ENCODE measurements around the gene MFSD11.
"Not testable (repeated sequence)": the region's sequence is repeated elsewhere in the genome, so short reads cannot be mapped to it uniquely, and the experiment has no call there.

The MFSD11 gene

DNA sequence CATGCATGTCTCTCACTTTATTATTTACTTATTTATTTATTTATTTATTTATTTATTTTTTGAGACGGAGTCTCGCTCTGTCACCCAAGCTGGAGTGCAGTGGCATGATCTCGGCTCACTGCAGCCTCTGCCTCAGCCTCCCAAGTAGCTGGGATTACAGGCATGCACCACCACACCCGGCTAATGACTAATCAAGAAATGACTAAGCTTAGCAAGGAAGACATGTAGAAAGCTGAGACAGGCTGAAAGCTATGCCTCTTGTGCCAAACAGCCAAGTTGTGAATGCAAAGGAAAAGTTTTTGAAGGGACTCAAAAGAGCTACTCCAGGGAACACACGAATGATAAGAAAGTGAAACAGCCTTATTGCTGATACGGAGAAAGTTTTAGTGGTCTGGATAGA lies 7.9 kb downstream of the MFSD11 start:
- not testable (repeated sequence) for FAIRE-seq; DNase-seq (ENCODE audit: low spot score)

DNA sequence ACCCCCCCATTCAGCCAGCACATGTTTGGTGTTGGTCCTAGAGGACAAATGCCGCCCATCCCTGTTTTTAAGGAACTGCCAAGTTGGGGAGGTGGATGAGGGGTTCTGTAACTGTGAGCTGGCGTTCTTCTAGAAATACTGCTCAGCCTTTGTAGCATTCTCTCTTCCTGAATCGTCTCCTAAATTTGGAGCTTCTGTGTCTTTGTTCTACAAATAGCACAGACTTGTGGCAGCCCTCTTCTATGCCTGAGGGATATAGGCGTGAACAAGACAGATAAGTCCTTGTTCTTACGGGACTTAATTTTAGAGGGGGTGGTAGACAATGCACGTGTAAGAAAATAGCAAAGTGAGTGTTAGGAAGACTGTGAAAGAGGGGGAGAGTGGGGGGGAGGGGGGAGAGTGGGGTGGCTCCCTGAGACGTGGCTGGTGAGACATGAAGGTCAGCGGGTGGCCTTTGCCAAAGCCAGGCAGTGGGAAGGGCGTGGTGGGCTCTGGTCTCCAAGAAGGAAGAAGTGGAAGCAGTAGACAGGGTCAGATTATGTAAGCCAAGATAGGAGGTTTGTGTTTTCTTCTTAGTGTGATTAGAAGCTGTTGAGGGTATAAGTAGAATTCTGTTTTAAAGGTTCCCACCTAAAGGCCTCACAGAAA lies 9.9 kb downstream of the MFSD11 start:
- no peak for DNase-seq (ENCODE audit: low spot score)
- no peak for FAIRE-seq

DNA sequence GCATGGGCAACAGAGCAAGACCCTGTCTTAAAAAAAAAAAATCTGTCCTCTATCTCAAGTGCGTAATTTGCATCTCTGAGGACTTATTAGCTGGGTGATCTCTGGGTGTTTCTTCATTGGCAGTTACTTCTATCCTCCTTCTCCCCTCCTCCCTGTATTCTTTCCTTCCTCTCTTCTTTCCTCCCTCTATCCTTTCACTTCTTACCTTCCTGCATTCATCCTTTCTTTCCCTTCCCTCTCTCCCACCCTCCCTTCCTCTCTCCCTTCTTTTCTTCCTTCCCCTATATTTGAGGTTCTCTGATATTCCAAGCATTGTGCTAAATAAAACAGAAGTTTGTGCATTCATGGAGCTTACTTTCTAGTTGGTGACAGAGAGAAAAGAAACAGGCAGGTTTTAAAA lies 10.7 kb downstream of the MFSD11 start:
- DNase-seq (ENCODE audit: low spot score): no peak
- no peak for FAIRE-seq

DNA sequence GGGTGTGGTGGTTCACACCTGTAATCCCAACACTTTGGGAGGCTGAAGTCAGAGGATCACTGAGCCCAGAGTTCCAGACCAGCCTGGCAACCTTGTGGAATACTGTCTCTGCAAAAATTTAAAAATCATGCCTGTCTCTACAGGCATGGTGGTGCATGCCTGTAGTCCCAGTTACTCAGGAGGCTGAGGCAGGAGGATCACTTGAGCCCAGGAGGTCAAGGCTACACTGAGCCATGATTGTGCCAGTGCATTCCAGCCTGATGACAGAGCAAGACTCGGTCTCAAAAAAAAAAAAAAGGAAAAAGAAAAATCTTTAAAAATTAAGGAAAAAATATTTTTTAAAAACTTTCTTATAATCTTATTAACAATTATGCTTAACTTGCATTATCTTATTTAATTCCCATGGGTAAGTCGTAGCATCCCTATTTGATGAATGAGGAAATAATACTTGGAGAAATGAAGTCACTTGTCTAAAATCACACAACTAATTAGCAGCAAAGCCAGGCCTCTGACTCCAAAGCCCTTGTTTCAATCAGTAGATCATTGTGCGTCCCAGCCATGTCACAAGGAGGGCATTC lies 13.6 kb downstream of the MFSD11 start:
- no peak for DNase-seq (ENCODE audit: low spot score)
- FAIRE-seq: no peak

DNA sequence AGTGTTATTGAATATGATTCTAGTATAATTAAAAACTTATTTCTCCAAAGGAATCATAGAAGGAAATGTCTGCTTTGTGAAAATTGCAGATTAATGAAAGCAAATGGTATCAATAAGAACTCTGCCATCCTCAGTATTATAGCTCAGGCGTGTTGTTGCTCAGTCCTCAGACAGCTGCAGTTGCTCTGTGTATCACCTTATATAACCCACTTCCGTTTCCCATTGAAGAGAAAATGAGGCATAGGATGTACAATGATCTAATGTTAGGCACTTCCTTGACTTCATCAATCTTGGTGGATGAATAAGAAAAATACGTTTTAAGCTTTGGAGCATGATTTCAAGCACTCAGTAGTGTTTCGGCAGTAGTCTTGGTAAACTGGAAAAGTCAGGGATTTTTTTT lies 14.1 kb downstream of the MFSD11 start:
- FAIRE-seq (no peak), DNase-seq (ENCODE audit: low spot score) (no peak)

DNA sequence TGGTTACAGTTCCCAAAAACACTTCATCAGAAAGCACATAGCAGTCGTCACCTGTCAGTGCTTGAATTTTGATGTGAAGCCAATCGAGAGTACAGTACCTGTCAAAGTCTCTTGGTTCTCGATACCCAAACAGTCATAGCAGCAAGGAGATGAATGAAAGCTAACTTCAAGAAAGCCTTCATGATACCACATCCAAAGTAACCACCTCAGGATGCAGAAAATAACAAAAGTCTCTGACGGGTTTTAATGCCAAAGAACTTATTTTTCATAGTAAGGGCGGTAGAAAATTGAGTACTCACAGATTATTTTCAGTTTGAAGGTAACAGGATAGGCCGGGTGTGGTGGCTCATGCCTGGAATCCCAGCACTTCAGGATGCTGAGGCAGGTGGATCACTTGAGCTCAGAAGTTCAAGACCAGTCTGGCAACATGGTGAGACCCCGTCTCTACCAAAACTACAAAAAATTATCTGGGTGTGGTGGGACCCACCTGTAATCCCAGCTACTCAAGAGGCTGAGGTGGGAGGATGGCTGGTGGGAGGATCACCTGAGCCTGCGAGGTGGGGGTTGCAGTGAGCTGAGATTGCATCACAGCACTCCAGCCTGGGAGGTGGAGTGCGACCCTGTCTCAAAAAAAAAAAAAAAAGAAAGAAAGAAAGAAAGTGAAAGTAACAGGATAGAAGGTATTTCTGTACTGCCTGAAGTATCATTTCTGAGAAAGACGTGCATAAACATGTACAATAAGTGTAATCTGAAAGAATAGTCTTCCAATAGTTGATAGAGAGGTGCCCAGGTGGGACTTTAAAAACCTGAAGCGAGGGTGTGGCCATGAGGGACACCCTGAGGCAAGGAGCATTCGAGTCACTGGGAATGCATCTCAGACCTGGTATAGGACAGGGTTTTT lies 15.4 kb downstream of the MFSD11 start:
- FAIRE-seq (no peak), DNase-seq (ENCODE audit: low spot score) (no peak)

DNA sequence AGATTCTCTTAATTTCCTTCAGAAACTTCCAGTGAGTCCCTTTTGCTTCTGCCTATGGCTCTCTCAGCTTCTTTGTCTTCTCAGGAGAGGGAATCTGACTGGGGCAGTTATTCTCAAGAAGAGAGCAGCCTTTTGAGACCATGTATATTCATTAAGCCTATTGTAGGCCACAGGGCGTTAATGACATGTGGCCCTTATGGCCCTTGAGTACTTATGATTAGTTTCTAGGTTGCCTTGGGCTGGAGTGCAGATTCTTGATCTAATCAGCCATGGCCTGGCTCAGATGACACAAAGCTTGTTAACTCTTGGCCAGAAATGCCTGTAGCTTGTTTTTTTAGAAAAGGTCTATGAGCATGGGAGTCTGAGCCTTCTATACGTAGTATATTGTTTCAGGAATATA lies 17.4 kb downstream of the MFSD11 start:
- FAIRE-seq (no peak), DNase-seq (ENCODE audit: low spot score) (no peak)

DNA sequence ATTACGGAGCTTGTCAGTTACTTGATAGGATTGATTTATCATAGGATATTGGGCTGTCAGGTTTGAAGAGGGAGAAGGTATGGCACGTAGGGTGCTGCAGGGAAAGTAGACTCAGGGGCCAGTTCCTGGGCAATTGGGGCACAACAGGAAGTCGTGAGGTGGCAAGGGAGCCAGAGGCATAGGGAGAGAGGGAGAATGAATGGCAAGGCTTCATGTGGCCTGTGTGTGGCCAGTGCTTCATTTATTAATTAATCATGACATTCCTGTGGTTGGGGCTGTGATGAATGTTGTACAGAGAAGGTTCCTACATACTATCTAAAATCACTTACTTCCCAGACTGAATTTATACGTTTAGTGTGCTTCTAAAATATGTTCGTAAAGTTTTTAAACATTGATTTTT lies 19.3 kb downstream of the MFSD11 start:
- DNase-seq (ENCODE audit: low spot score) (no peak), FAIRE-seq (no peak)

DNA sequence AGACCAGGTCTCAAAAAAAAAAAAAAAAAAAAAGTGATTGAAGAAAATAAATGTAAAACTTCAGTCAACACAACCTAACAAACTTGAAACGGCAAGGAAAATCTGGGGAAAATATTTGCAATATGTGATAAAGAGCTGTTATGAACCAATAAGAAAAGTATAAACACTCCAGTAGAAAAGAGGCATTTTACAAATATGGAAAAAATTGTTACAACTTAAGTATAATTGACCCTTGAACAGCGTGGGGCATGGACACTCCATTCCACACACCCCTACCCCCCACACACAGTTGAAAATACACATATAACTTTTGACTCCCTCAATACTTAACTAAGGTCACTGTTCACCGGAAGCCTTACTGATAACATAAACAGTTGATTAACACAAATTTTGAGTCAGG lies 20.7 kb downstream of the MFSD11 start:
- peak; percentile 13 for FAIRE-seq
- DNase-seq (ENCODE audit: low spot score): no peak

DNA sequence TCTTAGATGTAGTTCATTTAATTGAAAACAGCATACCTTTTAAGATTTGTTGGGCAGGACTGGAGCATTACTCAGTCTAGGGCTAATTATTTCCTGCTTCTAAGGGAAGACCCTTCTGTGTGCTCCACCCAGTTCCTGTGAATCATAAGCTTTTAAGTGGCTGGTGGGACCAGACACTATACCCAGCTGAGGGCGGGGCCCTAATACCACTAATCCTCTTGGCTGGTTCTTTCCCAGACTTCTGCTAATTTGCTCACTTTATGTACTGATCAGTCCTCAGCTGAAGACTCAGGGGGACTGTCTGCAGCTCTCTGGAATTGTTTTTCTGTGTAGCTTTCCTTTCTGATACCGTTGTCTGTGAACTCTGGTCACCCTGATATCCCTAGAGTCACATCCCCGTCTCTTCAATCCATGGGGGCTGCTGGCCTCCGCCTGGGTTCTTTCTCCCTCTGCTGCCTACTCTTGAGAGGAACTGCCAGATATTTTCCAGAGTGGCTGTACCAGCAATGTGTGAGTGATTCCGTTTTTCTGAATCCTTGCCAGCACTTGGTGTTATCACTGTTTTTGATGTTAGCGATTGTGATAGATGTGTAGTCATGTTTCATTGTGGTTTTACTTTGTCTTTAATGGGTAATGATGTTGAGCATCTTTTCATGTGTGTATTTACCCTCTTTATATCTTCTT lies 35.1 kb downstream of the MFSD11 start:
- DNase-seq (ENCODE audit: low spot score): peak; percentile 28
- no peak for FAIRE-seq

DNA sequence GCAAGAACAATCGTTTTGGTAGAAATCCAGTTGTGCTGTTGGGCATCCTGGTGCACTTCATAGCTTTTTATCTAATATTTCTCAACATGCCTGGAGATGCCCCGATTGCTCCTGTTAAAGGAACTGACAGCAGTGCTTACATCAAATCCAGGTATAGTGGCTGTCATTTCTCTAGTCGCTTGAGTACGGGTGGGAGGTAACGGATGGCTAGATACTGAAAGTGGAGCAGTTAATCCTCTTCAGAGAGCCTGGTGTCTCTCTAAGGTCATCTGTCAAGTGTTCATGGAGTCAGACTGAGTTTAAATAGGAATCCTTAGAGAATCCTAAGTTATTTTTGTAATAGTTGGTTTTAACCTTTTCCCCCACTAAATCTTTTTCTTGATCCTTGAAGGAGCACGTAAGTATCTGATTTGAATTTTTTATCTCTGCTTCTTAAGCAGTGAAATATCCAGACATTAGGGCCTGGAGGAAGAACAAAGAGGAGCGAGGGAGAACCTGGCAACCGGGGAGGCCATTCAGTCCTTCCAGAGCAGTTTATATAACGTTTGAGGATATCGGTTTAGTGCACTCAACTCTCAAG lies 37.2 kb downstream of the MFSD11 start:
- FAIRE-seq (no peak), DNase-seq (ENCODE audit: low spot score) (no peak)

DNA sequence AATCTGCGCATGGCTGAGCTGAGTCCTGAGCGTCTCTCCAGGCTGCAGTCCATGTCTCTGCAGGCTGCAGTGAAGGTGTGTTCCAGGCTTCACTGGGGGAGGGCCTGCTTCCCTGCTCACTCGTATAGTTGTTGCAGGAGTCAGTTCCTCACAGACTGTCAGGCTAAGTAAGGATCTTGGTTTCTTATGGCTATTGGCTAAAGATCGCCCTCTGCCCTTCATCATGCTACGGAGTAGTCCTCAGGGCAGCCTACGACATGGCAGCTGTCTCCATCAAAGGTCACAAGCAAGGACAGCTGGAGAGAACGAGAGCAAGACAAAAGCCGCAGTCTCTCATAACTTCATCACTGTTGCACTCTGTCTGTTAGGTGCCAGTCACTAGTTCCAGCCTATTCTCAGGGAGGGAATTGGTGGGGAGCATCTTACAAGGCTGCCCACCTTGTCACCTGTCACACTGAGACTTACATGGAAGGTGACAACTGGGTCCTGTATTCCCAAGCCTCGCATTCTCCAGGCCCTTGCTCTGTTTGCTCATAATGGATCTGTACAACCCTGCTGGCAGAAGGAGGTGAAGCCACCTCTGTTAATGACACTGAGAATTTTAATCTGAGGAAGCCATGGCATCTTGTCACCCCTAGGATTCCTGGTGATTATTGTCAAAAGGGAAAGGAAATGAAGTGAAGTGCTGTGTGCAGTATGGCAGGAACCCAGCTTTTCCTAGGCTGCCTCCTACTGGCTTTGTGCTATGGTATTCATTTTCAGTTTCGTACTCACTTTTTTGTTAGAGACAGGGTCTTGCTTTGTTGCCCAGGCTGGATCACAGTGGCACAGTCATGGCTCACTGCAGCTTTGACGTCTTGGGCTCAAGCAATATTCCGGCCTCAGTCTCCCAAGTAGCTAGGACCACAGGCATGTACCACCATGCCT lies 43.4 kb downstream of the MFSD11 start:
- DNase-seq (ENCODE audit: low spot score) (no peak), FAIRE-seq (peak; percentile 84)

DNA sequence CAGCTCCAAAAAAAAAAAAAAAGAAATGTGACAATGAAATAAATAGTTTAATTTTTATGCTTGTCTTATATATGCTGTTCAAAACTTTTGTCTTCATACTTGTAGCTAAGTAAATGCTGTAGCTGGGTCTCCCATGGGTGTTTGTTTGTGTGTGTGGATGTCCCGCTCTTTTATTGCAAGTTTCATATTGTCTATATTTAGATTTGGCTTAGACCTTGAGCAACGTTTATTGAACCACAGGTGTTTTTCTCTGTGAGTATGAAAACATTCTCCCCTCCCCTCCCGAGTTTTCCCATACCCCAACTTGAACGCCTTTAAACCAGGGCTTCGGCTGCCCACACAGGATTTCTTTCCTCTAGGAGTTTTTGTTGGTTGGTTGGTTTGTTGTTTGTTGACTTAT lies 45.2 kb downstream of the MFSD11 start:
- FAIRE-seq (no peak), DNase-seq (ENCODE audit: low spot score) (no peak)

DNA sequence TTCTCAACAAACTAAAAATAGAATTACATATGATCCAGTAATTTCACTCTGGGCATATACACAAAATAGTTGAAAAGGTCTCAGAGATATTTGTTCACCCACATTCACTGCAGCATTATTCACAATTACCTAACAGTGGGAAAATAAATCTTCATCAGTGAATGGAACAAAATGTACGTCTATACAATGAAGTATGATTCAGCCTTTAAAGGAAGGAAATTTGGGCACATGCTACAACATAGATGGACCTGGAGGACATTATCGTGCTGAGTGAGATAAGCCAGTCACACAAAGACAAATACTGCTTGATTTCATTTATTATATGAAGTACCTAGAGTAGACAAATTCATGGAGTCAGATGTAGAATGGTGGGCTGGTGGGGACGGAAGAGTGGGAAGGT lies 47.0 kb downstream of the MFSD11 start:
- DNase-seq (ENCODE audit: low spot score): no peak
- no peak for FAIRE-seq

DNA sequence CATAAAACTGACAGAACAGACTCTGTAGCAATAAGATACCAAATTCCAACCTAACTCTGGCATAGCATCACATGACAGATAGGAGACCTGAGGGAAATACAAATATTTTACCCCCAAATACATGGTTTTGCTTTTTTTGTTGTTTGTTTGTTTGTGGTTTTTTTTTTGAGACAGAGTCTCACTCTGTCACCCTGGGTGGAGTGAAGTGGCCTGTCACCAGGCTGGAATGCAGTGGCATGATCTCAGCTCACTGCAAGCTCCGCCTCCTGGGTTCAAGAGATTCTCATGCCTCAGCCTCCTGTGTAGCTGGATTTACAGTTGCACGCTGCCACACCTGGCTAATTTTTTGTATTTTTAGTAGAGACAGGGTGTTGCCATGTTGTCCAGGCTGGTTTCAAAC lies 49.9 kb downstream of the MFSD11 start:
- not testable (repeated sequence) for FAIRE-seq; DNase-seq (ENCODE audit: low spot score)

DNA sequence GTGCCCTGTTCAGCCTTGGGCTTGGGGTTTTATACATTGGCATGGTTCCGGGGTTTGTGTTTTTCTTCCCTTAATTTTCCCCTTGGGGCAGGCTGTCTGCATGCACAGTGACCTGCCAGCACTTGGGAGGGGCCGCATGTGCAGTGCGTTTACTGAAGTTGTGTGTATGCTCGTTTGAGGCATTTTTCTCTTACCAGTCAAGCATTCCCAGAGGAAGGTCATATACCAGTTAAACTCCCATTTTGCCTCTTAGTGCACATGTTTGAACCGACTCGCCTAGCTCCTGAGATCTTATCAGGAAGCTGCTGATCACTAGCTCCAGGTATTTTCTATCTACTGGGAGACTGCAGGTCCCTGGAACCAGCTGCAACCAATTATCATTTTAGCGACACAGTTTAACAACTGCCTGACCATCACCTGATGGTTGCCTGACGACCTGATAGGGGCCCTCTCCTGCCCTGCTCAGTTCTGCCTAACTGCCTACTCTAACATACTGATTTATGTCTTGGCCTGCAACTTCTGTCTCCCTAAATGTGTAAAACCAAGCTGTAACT lies 51.4 kb downstream of the MFSD11 start:
- DNase-seq (ENCODE audit: low spot score) (no peak), FAIRE-seq (no peak)

DNA sequence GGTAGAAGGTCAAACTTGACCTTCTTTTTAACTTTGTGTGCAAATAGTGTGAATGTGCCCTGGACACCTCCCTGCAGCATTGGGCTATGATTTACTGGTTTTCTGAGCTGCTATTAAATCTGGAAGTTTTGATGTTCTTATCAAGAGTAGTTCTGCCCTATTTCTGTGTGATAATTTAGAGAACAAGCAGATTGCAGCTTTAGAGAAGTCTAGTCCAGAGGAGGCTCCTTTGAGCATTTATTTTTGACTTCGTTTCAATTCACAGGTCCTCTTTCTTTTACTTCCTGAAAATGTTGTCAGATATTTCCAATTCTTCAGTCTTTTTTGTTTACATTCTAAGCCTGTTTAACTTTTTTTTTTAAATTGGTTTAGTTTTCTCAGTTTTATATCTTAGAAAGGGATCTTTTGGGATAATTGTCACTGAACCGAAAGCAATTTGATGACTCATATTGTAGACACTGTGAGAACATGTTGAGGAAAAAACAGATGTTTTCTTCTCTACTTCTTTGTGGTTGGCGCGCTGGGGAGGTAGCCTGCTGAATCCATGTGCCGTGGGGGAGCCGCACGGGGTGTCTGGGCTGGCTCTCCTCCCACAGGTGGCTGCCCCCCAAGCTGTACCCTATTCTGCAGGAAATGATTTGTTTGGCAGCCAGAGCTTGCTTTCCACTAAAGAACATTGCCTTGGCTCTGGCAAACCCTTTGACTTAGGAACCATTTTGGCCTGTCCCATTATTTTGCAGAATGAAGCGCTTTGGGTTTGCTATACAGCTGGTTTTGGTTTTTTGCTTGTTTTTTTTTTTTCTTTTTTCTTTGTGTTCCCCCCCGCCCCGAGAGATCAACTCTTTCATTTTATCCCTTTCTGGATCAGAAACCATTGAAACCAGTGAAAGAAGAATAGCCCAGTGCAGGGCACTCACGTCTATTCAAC lies 53.4 kb downstream of the MFSD11 start:
- FAIRE-seq: no peak
- peak; percentile 76 for DNase-seq (ENCODE audit: low spot score)

DNA sequence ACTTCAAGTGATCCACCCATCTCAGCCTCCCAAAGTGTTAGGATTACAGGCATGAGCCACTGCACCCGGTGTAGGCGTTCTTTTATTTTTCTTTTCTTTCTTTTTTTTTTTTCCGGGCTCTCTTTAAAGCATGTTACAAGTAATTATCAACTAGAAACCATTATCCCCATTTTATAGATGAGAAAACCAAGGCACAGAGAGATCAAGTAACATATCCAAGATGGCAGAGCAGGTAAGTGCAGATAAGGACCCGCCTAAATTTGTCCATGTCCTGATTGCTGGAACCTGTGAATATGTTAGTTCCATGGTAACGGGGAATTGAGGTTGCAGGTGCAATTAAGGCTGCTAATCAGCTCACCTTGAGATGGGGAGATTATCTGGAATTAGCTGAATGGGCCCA lies 54.4 kb downstream of the MFSD11 start:
- FAIRE-seq (no peak), DNase-seq (ENCODE audit: low spot score) (no peak)

DNA sequence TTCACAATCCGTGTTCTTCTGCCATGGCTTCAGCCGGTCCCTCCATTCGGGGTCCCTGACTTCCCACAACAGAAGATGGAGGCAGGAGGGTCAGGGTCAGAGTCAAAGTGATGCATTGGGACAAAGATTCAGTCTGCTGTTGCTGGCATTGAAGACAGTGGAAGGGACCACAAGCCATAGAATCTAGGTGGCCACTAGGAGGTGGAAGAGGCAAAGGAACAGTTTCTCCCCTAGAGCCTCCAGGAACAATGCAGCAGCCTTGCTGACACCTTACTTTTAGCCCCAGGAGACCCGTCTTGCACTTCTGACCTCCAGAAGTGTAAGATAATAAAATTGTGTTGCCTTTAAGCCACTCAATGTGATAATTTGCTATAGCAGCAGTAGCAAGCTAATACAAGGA lies 55.9 kb downstream of the MFSD11 start:
- no peak for DNase-seq (ENCODE audit: low spot score)
- FAIRE-seq: no peak
